ENCODE data around the gene WNT1.
A peak's percentile ranks its signal among the peaks of the same experiment; 100 is the strongest.

The WNT1 gene

DNA sequence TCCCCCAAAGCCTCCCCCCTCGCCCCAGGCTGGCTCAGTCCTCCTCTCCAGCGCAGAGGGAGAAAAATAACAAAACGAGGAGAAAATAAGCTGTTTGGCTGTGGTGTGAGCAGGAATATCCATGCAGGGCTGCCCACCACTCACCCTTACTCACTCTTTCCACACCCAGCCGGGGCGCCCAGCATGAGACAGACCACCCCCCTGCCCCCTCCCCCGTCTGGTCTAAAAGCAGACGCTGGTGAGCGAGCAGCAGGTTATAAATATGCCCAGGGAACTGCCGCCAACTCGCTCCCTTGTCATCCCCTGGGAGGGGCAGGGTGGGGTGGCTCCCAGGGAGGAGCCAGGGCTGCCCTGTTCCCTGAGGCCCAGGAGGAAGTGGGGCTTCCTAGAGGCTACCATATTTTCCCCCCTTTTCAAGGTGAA, 7.4 kb downstream of the WNT1 start:
- no peak overlapping the region for H3K27ac ChIP-seq (ENCODE audit: low read length, poor library complexity, severe bottlenecking)
- H3K14ac ChIP-seq (ENCODE audit: low read length in 2 of 2): no peak overlapping the region
- peaks cover 13% of the 10 kb centered on the region for H3K4me1 ChIP-seq (ENCODE audit: control insufficient read depth, insufficient read depth, low read depth, low read length)
- H3K9me3 ChIP-seq (ENCODE audit: control insufficient read depth, low read length): no peaks in the 10 kb centered on the region
- H2BK5ac ChIP-seq (ENCODE audit: low read depth, low read length, poor library complexity, severe bottlenecking): no peak overlapping the region
- peaks cover 94 to 96% of the 10 kb centered on the region in 2 experiments for H3K27me3 ChIP-seq (ENCODE audit: control insufficient read depth in 1 of 2, insufficient read depth in 1 of 2, low read length in 2 of 2)
- no peak overlapping the region for H3K4ac ChIP-seq (ENCODE audit: low read depth in 1 of 2, low read length in 2 of 2)
- no peak for DNase-seq
- H4K8ac ChIP-seq (ENCODE audit: low read length): no peak overlapping the region
- no peak overlapping the region for H3K9ac ChIP-seq (ENCODE audit: low read length)
- no peak overlapping the region for H3K23ac ChIP-seq (ENCODE audit: low read length in 2 of 2)
- no peak overlapping the region for H3K4me3 ChIP-seq (ENCODE audit: insufficient read depth in 1 of 2, low read depth in 1 of 2, low read length in 2 of 2)
- H2BK15ac ChIP-seq (ENCODE audit: low read depth, poor library complexity, severe bottlenecking): no peak overlapping the region
- H4K91ac ChIP-seq (ENCODE audit: low read length): no peak overlapping the region
- H2BK120ac ChIP-seq (ENCODE audit: low read depth, low read length): no peak overlapping the region
- no peak overlapping the region for H2BK12ac ChIP-seq (ENCODE audit: low read length in 2 of 2)
- H3K36me3 ChIP-seq (ENCODE audit: control insufficient read depth in 1 of 2, insufficient read depth in 2 of 2, low read depth in 1 of 2, low read length in 2 of 2): no peaks in the 10 kb centered on the region
- H3K18ac ChIP-seq (ENCODE audit: low read depth in 1 of 2, low read length in 2 of 2): no peak overlapping the region
- H2AFZ ChIP-seq (ENCODE audit: low read depth, low read length): no peak overlapping the region
- H2AK5ac ChIP-seq (ENCODE audit: low read length, severe bottlenecking): no peak overlapping the region
- no peaks in the 10 kb centered on the region for H3K79me1 ChIP-seq (replicated peaks; ENCODE audit: low read length, poor library complexity, severe bottlenecking)
- 7% methylated on average over 7 of the region's 10 CpGs for WGBS
- no peak overlapping the region for H3K4me2 ChIP-seq (ENCODE audit: low read length, poor library complexity, severe bottlenecking)

DNA sequence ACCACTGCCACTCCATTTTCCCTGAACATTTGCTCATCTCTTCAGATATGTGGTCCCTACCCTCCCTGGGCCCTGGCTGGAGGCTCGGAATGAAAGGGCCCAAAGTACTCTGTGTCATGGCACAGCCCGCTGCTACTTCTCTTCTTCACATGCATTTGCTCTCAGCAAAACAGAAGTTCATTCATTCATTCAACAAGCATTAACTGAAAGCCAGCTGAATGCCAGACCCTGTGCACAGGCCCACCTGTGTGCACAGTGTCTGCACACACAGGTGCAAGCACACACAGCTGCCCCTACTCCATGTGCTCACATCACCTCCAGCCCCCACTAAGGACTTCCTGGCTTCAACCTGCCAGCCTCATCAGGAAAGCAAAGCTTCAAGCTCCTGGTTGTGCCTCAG, 7.8 kb downstream of the WNT1 start:
- Histone ChIP-seq H3K14ac (ENCODE audit: low read length in 2 of 2) (no peak overlapping the region), H2BK120ac (ENCODE audit: low read depth, low read length) (no peak overlapping the region), H3K4me2 (ENCODE audit: low read length, poor library complexity, severe bottlenecking) (no peak overlapping the region), H3K4ac (ENCODE audit: low read depth in 1 of 2, low read length in 2 of 2) (no peak overlapping the region), H3K4me3 (ENCODE audit: insufficient read depth in 1 of 2, low read depth in 1 of 2, low read length in 2 of 2) (no peak overlapping the region), H4K91ac (ENCODE audit: low read length) (no peak overlapping the region), H3K79me1 (replicated peaks; ENCODE audit: low read length, poor library complexity, severe bottlenecking) (no peaks in the 10 kb centered on the region), H3K4me1 (ENCODE audit: control insufficient read depth, insufficient read depth, low read depth, low read length) (peaks cover 8% of the 10 kb centered on the region), H3K36me3 (ENCODE audit: control insufficient read depth in 1 of 2, insufficient read depth in 2 of 2, low read depth in 1 of 2, low read length in 2 of 2) (no peaks in the 10 kb centered on the region), H3K18ac (ENCODE audit: low read depth in 1 of 2, low read length in 2 of 2) (no peak overlapping the region), H3K27ac (ENCODE audit: low read length, poor library complexity, severe bottlenecking) (no peak overlapping the region), H3K9me3 (ENCODE audit: control insufficient read depth, low read length) (no peaks in the 10 kb centered on the region), H3K27me3 (ENCODE audit: control insufficient read depth in 1 of 2, insufficient read depth in 1 of 2, low read length in 2 of 2) (peaks cover 94 to 96% of the 10 kb centered on the region in 2 experiments), H3K23ac (ENCODE audit: low read length in 2 of 2) (no peak overlapping the region), H4K8ac (ENCODE audit: low read length) (no peak overlapping the region), H2BK5ac (ENCODE audit: low read depth, low read length, poor library complexity, severe bottlenecking) (no peak overlapping the region), H2BK12ac (ENCODE audit: low read length in 2 of 2) (no peak overlapping the region), H3K9ac (ENCODE audit: low read length) (no peak overlapping the region), H2AFZ (ENCODE audit: low read depth, low read length) (no peak overlapping the region), H2AK5ac (ENCODE audit: low read length, severe bottlenecking) (no peak overlapping the region), H2BK15ac (ENCODE audit: low read depth, poor library complexity, severe bottlenecking) (no peak overlapping the region)
- DNase-seq: no peak
- WGBS: 59% methylated on average over 2 of the region's 2 CpGs

- H4K8ac ChIP-seq (ENCODE audit: low read length): no peak overlapping the region
- peaks cover 92 to 93% of the 10 kb centered on the region in 2 experiments for H3K27me3 ChIP-seq (ENCODE audit: control insufficient read depth in 1 of 2, insufficient read depth in 1 of 2, low read length in 2 of 2)
- H3K4me3 ChIP-seq (ENCODE audit: insufficient read depth in 1 of 2, low read depth in 1 of 2, low read length in 2 of 2): no peak overlapping the region
- H3K27ac ChIP-seq (ENCODE audit: low read length, poor library complexity, severe bottlenecking): no peak overlapping the region
- H3K14ac ChIP-seq (ENCODE audit: low read length in 2 of 2): no peak overlapping the region
- H2BK5ac ChIP-seq (ENCODE audit: low read depth, low read length, poor library complexity, severe bottlenecking): no peak overlapping the region
- no peak overlapping the region for H3K4ac ChIP-seq (ENCODE audit: low read depth in 1 of 2, low read length in 2 of 2)
- no peaks in the 10 kb centered on the region for H3K9me3 ChIP-seq (ENCODE audit: control insufficient read depth, low read length)
- H4K91ac ChIP-seq (ENCODE audit: low read length): no peak overlapping the region
- no peak overlapping the region for H3K4me2 ChIP-seq (ENCODE audit: low read length, poor library complexity, severe bottlenecking)
- no peaks in the 10 kb centered on the region for H3K36me3 ChIP-seq (ENCODE audit: control insufficient read depth in 1 of 2, insufficient read depth in 2 of 2, low read depth in 1 of 2, low read length in 2 of 2)
- H2AFZ ChIP-seq (ENCODE audit: low read depth, low read length): no peak overlapping the region
- DNase-seq: no peak
- no peak overlapping the region for H2BK12ac ChIP-seq (ENCODE audit: low read length in 2 of 2)
- H2AK5ac ChIP-seq (ENCODE audit: low read length, severe bottlenecking): no peak overlapping the region
- H3K79me1 ChIP-seq (replicated peaks; ENCODE audit: low read length, poor library complexity, severe bottlenecking): no peaks in the 10 kb centered on the region
- no peak overlapping the region for H2BK120ac ChIP-seq (ENCODE audit: low read depth, low read length)
- 66% methylated on average over 23 of the region's 23 CpGs for WGBS
- no peak overlapping the region for H2BK15ac ChIP-seq (ENCODE audit: low read depth, poor library complexity, severe bottlenecking)
- H3K9ac ChIP-seq (ENCODE audit: low read length): no peak overlapping the region
- H3K23ac ChIP-seq (ENCODE audit: low read length in 2 of 2): no peak overlapping the region
- H3K18ac ChIP-seq (ENCODE audit: low read depth in 1 of 2, low read length in 2 of 2): no peak overlapping the region
- H3K4me1 ChIP-seq (ENCODE audit: control insufficient read depth, insufficient read depth, low read depth, low read length): no peaks in the 10 kb centered on the region
These were observed 8.7 kb downstream of the WNT1 start for GRCh38 chr12:48986720-48987291.

- no peak overlapping the region for H4K8ac ChIP-seq (ENCODE audit: low read length)
- peaks cover 85 to 86% of the 10 kb centered on the region in 2 experiments for H3K27me3 ChIP-seq (ENCODE audit: control insufficient read depth in 1 of 2, insufficient read depth in 1 of 2, low read length in 2 of 2)
- no peak overlapping the region for H3K4me2 ChIP-seq (ENCODE audit: low read length, poor library complexity, severe bottlenecking)
- no peak overlapping the region for H3K27ac ChIP-seq (ENCODE audit: low read length, poor library complexity, severe bottlenecking)
- H3K4ac ChIP-seq (ENCODE audit: low read depth in 1 of 2, low read length in 2 of 2): no peak overlapping the region
- H2BK12ac ChIP-seq (ENCODE audit: low read length in 2 of 2): no peak overlapping the region
- no peak overlapping the region for H3K23ac ChIP-seq (ENCODE audit: low read length in 2 of 2)
- H3K9me3 ChIP-seq (ENCODE audit: control insufficient read depth, low read length): no peaks in the 10 kb centered on the region
- no peaks in the 10 kb centered on the region for H3K36me3 ChIP-seq (ENCODE audit: control insufficient read depth in 1 of 2, insufficient read depth in 2 of 2, low read depth in 1 of 2, low read length in 2 of 2)
- H3K79me1 ChIP-seq (replicated peaks; ENCODE audit: low read length, poor library complexity, severe bottlenecking): no peaks in the 10 kb centered on the region
- H3K4me3 ChIP-seq (ENCODE audit: insufficient read depth in 1 of 2, low read depth in 1 of 2, low read length in 2 of 2): no peak overlapping the region
- H4K91ac ChIP-seq (ENCODE audit: low read length): no peak overlapping the region
- H2AK5ac ChIP-seq (ENCODE audit: low read length, severe bottlenecking): no peak overlapping the region
- H2BK15ac ChIP-seq (ENCODE audit: low read depth, poor library complexity, severe bottlenecking): no peak overlapping the region
- no peak overlapping the region for H2BK5ac ChIP-seq (ENCODE audit: low read depth, low read length, poor library complexity, severe bottlenecking)
- H2AFZ ChIP-seq (ENCODE audit: low read depth, low read length): no peak overlapping the region
- H3K9ac ChIP-seq (ENCODE audit: low read length): no peak overlapping the region
- no peak overlapping the region for H2BK120ac ChIP-seq (ENCODE audit: low read depth, low read length)
- no peaks in the 10 kb centered on the region for H3K4me1 ChIP-seq (ENCODE audit: control insufficient read depth, insufficient read depth, low read depth, low read length)
- no peak overlapping the region for H3K18ac ChIP-seq (ENCODE audit: low read depth in 1 of 2, low read length in 2 of 2)
- DNase-seq: peak; percentile 54
- H3K14ac ChIP-seq (ENCODE audit: low read length in 2 of 2): no peak overlapping the region
- WGBS: 34% methylated on average over 16 of the region's 16 CpGs
These were observed 10.0 kb downstream of the WNT1 start for GRCh38 chr12:48988030-48988649.

Measured in mesenchymal stem cell (in vitro differentiated cells and primary cell).